K562 (cell line): ENCODE data around the gene DNAAF8. TPM values are rescaled to one million over a fixed set of nuclear protein-coding genes. Genes with fewer than 3 reads are reported as not detected.
A peak's percentile ranks its signal among the peaks of the same experiment; 100 is the strongest.

Source experiments
- ATF7 ChIP-seq: fragments of 450-650 bp; IDR thresholded peaks from 2 replicates; pipeline ENCODE4 v1.7.1; 2014; ENCODE audit warnings: mild to moderate bottlenecking, moderate library complexity
- CBX5 ChIP-seq: IDR thresholded peaks from 2 replicates; pipeline ENCODE4 v1.6.1; 2014; ENCODE audit warnings: low read depth, borderline replicate concordance
- CCNT2 ChIP-seq: IDR thresholded peaks from 2 replicates; pipeline ENCODE4 v1.6.1; 2011; ENCODE audit warnings: borderline replicate concordance, low read depth, mild to moderate bottlenecking, moderate library complexity, mixed read lengths, low read length; ENCODE audit not compliant: insufficient read length; ENCODE audit errors: extremely low read depth
- DEAF1 ChIP-seq: fragments of 450-650 bp; formaldehyde crosslinking; IDR thresholded peaks from 2 replicates; pipeline ENCODE4 v1.4.0; 2020; ENCODE audit warnings: mild to moderate bottlenecking, moderate library complexity
- FOXK2 ChIP-seq, 2 experiments: fragments of 450-650 bp; IDR thresholded peaks in 1 of 2; conservative IDR thresholded peaks in 1 of 2; 2 replicates each; pipeline ENCODE4 v1.6.1; 2016; ENCODE audit warnings: low read depth in 2 of 2, mild to moderate bottlenecking in 1 of 2
- GATA2 ChIP-seq: sonication (generic); formaldehyde crosslinking; IDR thresholded peaks from 2 replicates; pipeline ENCODE4 v1.4.0; 2020; ENCODE audit warnings: mild to moderate bottlenecking, missing genetic modification reagents
- HLTF ChIP-seq: fragments of 450-650 bp; IDR thresholded peaks from 2 replicates; pipeline ENCODE4 v1.6.1; 2016
- KDM5B ChIP-seq: fragments of 200-600 bp; sonication (generic); IDR thresholded peaks from 2 replicates; pipeline ENCODE4 v1.6.1; 2012; ENCODE audit warnings: low read depth, mild to moderate bottlenecking, moderate library complexity, low read length, control low read depth, inconsistent platforms; ENCODE audit not compliant: insufficient replicate concordance
- KLF10 ChIP-seq: fragments of 250-450 bp; sonication (Bioruptor Pico); IDR thresholded peaks from 2 replicates; pipeline ENCODE4 v1.6.1; 2021; ENCODE audit warnings: matching md5 sums
- NCOA6 ChIP-seq: fragments of 450-650 bp; IDR thresholded peaks from 2 replicates; pipeline ENCODE4 v1.6.1; 2017; ENCODE audit warnings: mild to moderate bottlenecking
- NONO ChIP-seq, 2 experiments: fragments of 200-400 bp in 1 of 2; fragments of 450-650 bp in 1 of 2; formaldehyde crosslinking in 1 of 2; IDR thresholded peaks; 2 replicates each; pipeline ENCODE4 v1.6.1; 2017; ENCODE audit warnings: low read depth in 2 of 2, mild to moderate bottlenecking in 2 of 2, moderate library complexity in 2 of 2, low read length in 1 of 2
- RB1 ChIP-seq: fragments of 450-650 bp; IDR thresholded peaks from 2 replicates; pipeline ENCODE4 v1.6.1; 2017; ENCODE audit warnings: low read depth, mild to moderate bottlenecking
- RBBP5 ChIP-seq: fragments of 200-600 bp; sonication (generic); IDR thresholded peaks from 2 replicates; pipeline ENCODE4 v1.6.1; 2012; ENCODE audit warnings: borderline replicate concordance, mild to moderate bottlenecking, low read length, control low read depth, inconsistent platforms; ENCODE audit not compliant: insufficient read depth, poor library complexity, severe bottlenecking
- SP1 ChIP-seq: sonication (generic); formaldehyde crosslinking; IDR thresholded peaks from 2 replicates; pipeline ENCODE4 v1.8.1; 2022; ENCODE audit warnings: mild to moderate bottlenecking, missing genetic modification reagents
- THAP12 ChIP-seq: fragments of 250-450 bp; sonication (Bioruptor Pico); IDR thresholded peaks from 2 replicates; pipeline ENCODE4 v1.9.0; 2021; ENCODE audit warnings: mild to moderate bottlenecking, inconsistent platforms
- TSHZ1 ChIP-seq: fragments of 250-450 bp; sonication (Bioruptor Pico); IDR thresholded peaks from 2 replicates; pipeline ENCODE4 v1.4.0; 2020; ENCODE audit warnings: mild to moderate bottlenecking, moderate library complexity
- ZNF398 ChIP-seq: fragments of 250-450 bp; sonication (Bioruptor Pico); IDR thresholded peaks from 2 replicates; pipeline ENCODE4 v1.8.0; 2021; ENCODE audit warnings: moderate library complexity, mild to moderate bottlenecking, inconsistent platforms
- ZSCAN29 ChIP-seq: fragments of 450-650 bp; IDR thresholded peaks from 2 replicates; pipeline ENCODE4 v1.6.1; 2017
- polyA plus RNA-seq, 8 experiments: library from polyadenylated mRNA; depleted of rRNA in 4 of 8; stranded (reverse) in 5 of 8; unstranded in 3 of 8; fragments of >200 nt; fragmentation: Nextera tagmentation in 2 of 8; fragmentation: Illumina TruSeq in 1 of 8; extraction: Ambion mirVana in 2 of 8; extraction: Trizol in 1 of 8; gene quantifications; 2 replicates each; pipeline versions ENCODE4 v1.2.1 to v1.2.3, GENCODE V29; 2011 to 2014; ENCODE audit warnings: inconsistent platforms in 1 of 8, missing spikeins in 1 of 8
- total RNA-seq, 7 experiments: library from RNA; depleted of rRNA in 6 of 7; stranded (reverse); fragments of >200 nt in 6 of 7; fragmentation: Illumina TruSeq in 2 of 7; extraction: Trizol in 2 of 7; gene quantifications; 2 replicates each; pipeline versions ENCODE4 v1.2.1 to v1.2.3, GENCODE V29; 2011 to 2021; ENCODE audit warnings: low replicate concordance in 1 of 7

The DNAAF8 gene
- total and polyA plus RNA-seq, 9 of the 15 experiments (the other 6 are each of a cell fraction or from before 2014, with no cell fraction given) = 0.04 to 0.12 (median 0.10) TPM; not detected in 6

DNA sequence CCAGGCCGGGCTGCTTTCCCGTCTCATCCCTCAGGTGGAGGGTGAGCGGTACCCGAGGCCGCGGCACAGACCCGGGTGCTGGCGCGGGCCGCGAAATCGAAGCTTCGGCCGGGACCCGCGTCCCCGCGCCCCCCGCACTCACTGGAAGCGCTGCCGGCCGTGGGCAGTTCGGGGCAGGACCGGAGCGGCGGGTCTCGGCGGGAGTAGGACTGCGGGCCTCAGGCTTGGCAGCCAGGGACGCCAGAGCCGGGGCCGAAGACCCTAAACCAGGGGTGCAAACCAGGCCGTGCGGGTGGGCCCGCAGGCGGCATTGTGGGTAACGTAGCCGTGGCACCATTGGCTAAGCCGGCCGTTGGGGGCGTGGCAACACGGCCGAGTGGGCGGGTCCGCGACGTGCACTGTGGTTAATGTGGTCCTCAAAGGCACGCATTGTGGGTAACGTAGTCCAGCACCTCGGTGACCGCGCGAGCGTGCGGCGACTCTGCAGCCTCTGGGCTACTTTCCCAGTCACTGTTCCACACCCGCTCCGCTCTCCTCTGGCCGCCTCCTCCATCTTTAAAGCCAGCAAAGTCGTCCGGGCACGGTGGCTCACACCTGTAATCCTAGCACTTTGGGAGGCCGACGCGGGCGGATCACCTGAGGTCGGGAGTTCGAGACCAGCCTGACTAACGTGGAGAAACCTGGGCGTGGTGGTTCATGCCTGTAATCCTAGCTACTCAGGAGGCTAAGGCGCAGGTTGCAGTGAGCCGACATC is 32.7 kb downstream of the DNAAF8 start, which contains the start of gene ZNF500 (continued):
- TF ChIP-seq CCNT2 (peak; percentile 61), KDM5B (peak; percentile 67), HLTF (0 out of 2 replicates have a peak, but pooled peaks have one; percentile 29), CBX5 (no peak), TSHZ1 (CRISPR knock-in tag) (no peak), RBBP5 (peak; percentile 85), NCOA6 (no peak), ZSCAN29 (no peak), ZNF398 (CRISPR knock-in tag) (no peak), RB1 (peak; percentile 68; the same call in 1 of the 2 replicates), SP1 (peak; percentile 98), ATF7 (peak; percentile 81), FOXK2 (conservative IDR thresholded peaks at IDR 0.05 in 1 of 2, IDR thresholded peaks at IDR 0.05 in 1 of 2; ENCODE audit: low read depth in 2 of 2) (peak; percentile 80 to 85), NONO (IDR thresholded peaks at IDR 0.05; ENCODE audit: low read depth in 2 of 2, low read length in 1 of 2) (peak in 1 of 2 experiments; percentile 35; a peak in 1 of 4 replicates), THAP12 (CRISPR knock-in tag) (peak; percentile 79; the same call in 1 of the 2 replicates), KLF10 (CRISPR knock-in tag) (no peak), GATA2 (CRISPR knock-in tag) (no peak), DEAF1 (CRISPR knock-in tag) (no peak)
